B cell (primary cell): Measurements from ENCODE around the gene CASK. TPM values are rescaled to one million over a fixed set of nuclear protein-coding genes. Genes with fewer than 3 reads are reported as not detected.

Experiments used
- ATAC-seq: fragments of 200-7000 bp; cut with Tn5 transposase; one replicate; pipeline ENCODE4 v1.10.0; 2021; ENCODE audit warnings: low read depth, mild to moderate bottlenecking, moderate number of reproducible peaks, moderate library complexity
- CTCF ChIA-PET: fragments of 350-600 bp; sonication (Branson Sonifier 250); formaldehyde crosslinking; loops from one replicate; lab custom pipeline; 2021; ENCODE audit warnings: antibody characterized with exemption, inconsistent platforms; lab: Charles Lee
- POLR2A ChIA-PET: fragments of 350-600 bp; sonication (Branson Sonifier 250); formaldehyde crosslinking; loops from one replicate; lab custom pipeline; 2021; ENCODE audit warnings: antibody characterized with exemption; lab: Charles Lee
- DNase-seq: peaks from one replicate; pipeline ENCODE4 v3.0.0; 2013
- H2AFZ ChIP-seq: 2 replicates; pipeline ENCODE4 v1.6.1; 2012; ENCODE audit warnings: mild to moderate bottlenecking, low read depth, low read length; ENCODE audit not compliant: insufficient read depth, poor library complexity, severe bottlenecking
- H3K27ac ChIP-seq, 2 donors: 1 replicate in 1 of 2; 2 replicates in 1 of 2; pipeline ENCODE4 v1.5.1; 2012 to 2013; ENCODE audit warnings: low read length in 2 of 2, mild to moderate bottlenecking in 2 of 2, moderate library complexity in 1 of 2
- H3K27me3 ChIP-seq, 4 experiments: fragments of 200-600 bp in 1 of 4; sonication (generic) in 1 of 4; replicated peaks in 1 of 4; 1 replicate in 2 of 4; 2 replicates in 2 of 4; pipeline versions ENCODE4 v1.6.1 to v1.7.0; 2013 to 2016; ENCODE audit warnings: low read length in 3 of 4, mild to moderate bottlenecking in 2 of 4, mixed read lengths in 1 of 4, moderate library complexity in 1 of 4; ENCODE audit not compliant: insufficient read depth in 4 of 4, control insufficient read depth in 3 of 4; ENCODE audit errors: control extremely low read depth in 1 of 4
- H3K36me3 ChIP-seq, 2 experiments: replicated peaks in 1 of 2; 1 replicate in 1 of 2; 2 replicates in 1 of 2; pipeline versions ENCODE4 v1.6.1 to v1.7.1; 2013; ENCODE audit warnings: low read length in 1 of 2; ENCODE audit not compliant: insufficient read depth in 2 of 2, control insufficient read depth in 1 of 2; ENCODE audit errors: control extremely low read depth in 1 of 2, extremely low read depth in 1 of 2
- H3K4me1 ChIP-seq, 2 donors: fragments of 200-600 bp in 1 of 2; sonication (generic) in 1 of 2; 1 replicate in 1 of 2; 2 replicates in 1 of 2; pipeline versions ENCODE4 v1.5.1 to v1.6.1; 2013 to 2017; ENCODE audit warnings: low read length in 2 of 2; ENCODE audit not compliant: control insufficient read depth in 2 of 2, insufficient read depth in 2 of 2
- H3K4me2 ChIP-seq: replicated peaks from 2 replicates; pipeline ENCODE3; 2012; ENCODE audit warnings: mild to moderate bottlenecking, low read depth, low read length; ENCODE audit not compliant: poor library complexity, severe bottlenecking
- H3K4me3 ChIP-seq, 5 experiments: fragments of 200-600 bp in 1 of 5; sonication (generic) in 1 of 5; 1 replicate in 3 of 5; 2 replicates in 2 of 5; pipeline versions ENCODE4 v1.5.1 to v1.7.0; 2011 to 2016; ENCODE audit warnings: low read length in 4 of 5, mild to moderate bottlenecking in 4 of 5, low read depth in 2 of 5, control low read depth in 1 of 5, moderate library complexity in 1 of 5; ENCODE audit not compliant: insufficient read depth in 1 of 5; ENCODE audit errors: control extremely low read depth in 1 of 5, extremely low read depth in 1 of 5
- H3K79me2 ChIP-seq: fragments of 200-600 bp; sonication (generic); one replicate; pipeline ENCODE4 v1.6.0; 2016; ENCODE audit warnings: low read length; ENCODE audit not compliant: control insufficient read depth, insufficient read depth
- H3K9ac ChIP-seq: fragments of 200-600 bp; sonication (generic); 2 replicates; pipeline ENCODE4 v1.6.1; 2017; ENCODE audit warnings: mild to moderate bottlenecking, low read length, moderate library complexity
- H3K9me3 ChIP-seq, 3 donors: one replicate each; pipeline versions ENCODE4 v1.6.1 to v1.7.1; 2013; ENCODE audit warnings: low read length in 2 of 3; ENCODE audit not compliant: control insufficient read depth in 2 of 3, insufficient read depth in 1 of 3; ENCODE audit errors: control extremely low read depth in 1 of 3
- H4K20me1 ChIP-seq: 2 replicates; pipeline ENCODE4 v1.6.0; 2012; ENCODE audit warnings: mild to moderate bottlenecking, low read length; ENCODE audit not compliant: insufficient read depth, control insufficient read depth, poor library complexity, severe bottlenecking
- H3K27ac Mint-ChIP-seq: one replicate; pipeline ENCODE4 v1.8.0; 2021; ENCODE audit warnings: mixed read lengths
- H3K27me3 Mint-ChIP-seq: one replicate; pipeline ENCODE4 v1.8.0; 2021; ENCODE audit warnings: mixed read lengths
- H3K4me1 Mint-ChIP-seq: one replicate; pipeline ENCODE4 v1.8.0; 2021; ENCODE audit warnings: mixed read lengths
- H3K4me3 Mint-ChIP-seq: one replicate; pipeline ENCODE4 v1.8.0; 2021; ENCODE audit warnings: mixed read lengths
- H3K9me3 Mint-ChIP-seq: one replicate; pipeline ENCODE4 v1.8.0; 2022; ENCODE audit warnings: mixed read lengths; ENCODE audit not compliant: insufficient read depth
- EZH2 ChIP-seq: IDR thresholded peaks from 2 replicates; pipeline ENCODE4 v1.6.1; 2012; ENCODE audit warnings: borderline replicate concordance, low read depth, mild to moderate bottlenecking, moderate library complexity, low read length; ENCODE audit not compliant: insufficient read depth, poor library complexity, severe bottlenecking
- WGBS: methylation state at CpG from one replicate; pipeline ENCODE4 v1.1.5; 2013; ENCODE audit warnings: missing lambda C conversion rate; ENCODE audit not compliant: insufficient coverage; 5-methylcytosine and 5-hydroxymethylcytosine counted together
- intact Hi-C: fragments of 100-400 bp; cut with micrococcal nuclease; formaldehyde crosslinking; loops from one replicate; pipeline ENCODE4 v1.10.0; 2022
- polyA plus RNA-seq: library from polyadenylated mRNA; depleted of rRNA; stranded (reverse); fragments of >200 nt; gene quantifications from 2 replicates; pipeline ENCODE4 v1.2.3, GENCODE V29; 2012
- total RNA-seq, 2 donors: library from RNA; stranded (reverse); fragments of 120-200 nt in 1 of 2; gene quantifications; 1 replicate in 1 of 2; 2 replicates in 1 of 2; pipeline versions ENCODE4 v1.2.3 to v1.2.4, GENCODE V29; 2013 to 2022
- TF ChIP-seq, protein P1 (sequence below): fragments of 200-600 bp; IDR thresholded peaks from one replicate; pipeline ENCODE4 v1.8.0; 2022; ENCODE audit warnings: antibody characterized with exemption, mild to moderate bottlenecking

Gene CASK
- total and polyA plus RNA-seq, 2 donors (not counting 1 experiment from before 2014, with no cell fraction given), result 14.2 to 50.4 TPM

DNA sequence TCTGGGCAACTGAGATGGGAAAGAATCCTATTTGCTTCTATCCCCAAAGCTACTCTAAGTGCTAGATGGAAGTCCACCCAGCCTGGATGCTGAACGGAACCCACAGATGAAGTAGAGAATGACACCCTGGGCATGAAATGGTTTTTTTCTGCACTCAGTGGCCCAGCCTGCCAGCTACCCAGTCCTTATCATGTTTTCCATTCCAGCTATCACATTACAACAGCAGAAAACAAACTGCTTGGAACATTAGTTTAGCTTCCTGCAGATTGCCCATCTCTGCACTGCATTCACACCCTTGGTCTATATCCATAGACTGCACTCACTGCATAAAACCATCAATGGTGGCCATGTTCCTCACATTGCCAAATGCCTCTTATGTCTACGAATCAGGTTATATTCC, 397.1 kb downstream of the CASK start:
- Histone ChIP-seq H3K36me3 (peaks cover 0 to 32% of the 10 kb centered on the region in 2 experiments), H2AFZ (no peak overlapping the region), H3K4me2 (no peak overlapping the region), H3K4me3 (no peak overlapping the region), H3K9ac (no peak overlapping the region), H3K27me3 (no peaks in the 10 kb centered on the region), H4K20me1 (no peaks in the 10 kb centered on the region), H3K79me2 (no peaks in the 10 kb centered on the region), H3K9me3 (no peaks in the 10 kb centered on the region), H3K4me1 (no peaks in the 10 kb centered on the region), H3K27ac (no peak overlapping the region)
- Mint-ChIP-seq H3K4me3 (no peak overlapping the region), H3K27me3 (no peaks in the 10 kb centered on the region), H3K9me3 (no peaks in the 10 kb centered on the region), H3K4me1 (no peaks in the 10 kb centered on the region), H3K27ac (no peak overlapping the region)
- TF ChIP-seq, protein P1, sequence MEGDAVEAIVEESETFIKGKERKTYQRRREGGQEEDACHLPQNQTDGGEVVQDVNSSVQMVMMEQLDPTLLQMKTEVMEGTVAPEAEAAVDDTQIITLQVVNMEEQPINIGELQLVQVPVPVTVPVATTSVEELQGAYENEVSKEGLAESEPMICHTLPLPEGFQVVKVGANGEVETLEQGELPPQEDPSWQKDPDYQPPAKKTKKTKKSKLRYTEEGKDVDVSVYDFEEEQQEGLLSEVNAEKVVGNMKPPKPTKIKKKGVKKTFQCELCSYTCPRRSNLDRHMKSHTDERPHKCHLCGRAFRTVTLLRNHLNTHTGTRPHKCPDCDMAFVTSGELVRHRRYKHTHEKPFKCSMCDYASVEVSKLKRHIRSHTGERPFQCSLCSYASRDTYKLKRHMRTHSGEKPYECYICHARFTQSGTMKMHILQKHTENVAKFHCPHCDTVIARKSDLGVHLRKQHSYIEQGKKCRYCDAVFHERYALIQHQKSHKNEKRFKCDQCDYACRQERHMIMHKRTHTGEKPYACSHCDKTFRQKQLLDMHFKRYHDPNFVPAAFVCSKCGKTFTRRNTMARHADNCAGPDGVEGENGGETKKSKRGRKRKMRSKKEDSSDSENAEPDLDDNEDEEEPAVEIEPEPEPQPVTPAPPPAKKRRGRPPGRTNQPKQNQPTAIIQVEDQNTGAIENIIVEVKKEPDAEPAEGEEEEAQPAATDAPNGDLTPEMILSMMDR, result no peak
- TF ChIP-seq EZH2, result no peak
- CTCF ChIA-PET, result no interaction called here
- DNase-seq (no peak), ATAC-seq (no peak)
- POLR2A ChIA-PET, result no interaction called here
- intact Hi-C loops, result no loop called here
- no CpG with 5 or more reads among the region's 2 CpGs for whole genome bisulfite sequencing

DNA sequence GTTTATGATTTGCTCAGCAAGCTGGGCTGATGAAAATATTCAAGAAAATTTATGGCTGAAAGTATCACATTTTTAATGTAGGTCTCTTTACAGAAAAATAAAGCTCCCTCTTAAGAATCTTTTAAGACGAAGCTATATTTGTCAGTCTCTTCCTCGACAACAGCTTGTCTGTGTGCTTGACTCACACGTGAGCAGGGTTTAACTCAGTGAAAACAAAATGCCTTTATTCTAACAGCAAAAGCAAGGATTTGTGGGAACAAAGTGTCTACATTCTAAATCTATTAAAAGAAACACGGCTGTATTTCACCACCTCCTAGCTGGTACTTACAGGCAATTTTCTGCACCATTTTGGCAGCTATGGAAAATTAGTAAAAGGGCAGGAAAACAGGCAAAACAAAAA, 400.7 kb downstream of the CASK start:
- Mint-ChIP-seq H3K9me3 (no peaks in the 10 kb centered on the region), H3K27me3 (no peaks in the 10 kb centered on the region), H3K4me1 (no peaks in the 10 kb centered on the region), H3K27ac (no peak overlapping the region), H3K4me3 (no peak overlapping the region)
- Histone ChIP-seq H3K4me2 (no peak overlapping the region), H2AFZ (no peak overlapping the region), H3K4me3 (no peak overlapping the region), H3K79me2 (no peaks in the 10 kb centered on the region), H3K36me3 (peaks cover 0 to 7% of the 10 kb centered on the region in 2 experiments), H3K9me3 (no peaks in the 10 kb centered on the region), H3K27ac (no peak overlapping the region), H3K27me3 (no peaks in the 10 kb centered on the region), H3K9ac (no peak overlapping the region), H3K4me1 (no peaks in the 10 kb centered on the region), H4K20me1 (no peaks in the 10 kb centered on the region)
- POLR2A ChIA-PET, result no interaction called here
- CTCF ChIA-PET, result no interaction called here
- no CpG with 5 or more reads among the region's 4 CpGs for WGBS
- no peak for DNase-seq
- no peak for TF ChIP-seq EZH2
- TF ChIP-seq, protein P1, result no peak
- ATAC-seq, result no peak
- intact Hi-C loops, result no loop called here
